ENCODE measurements around the gene ST6GALNAC6.

The ST6GALNAC6 gene

GRCh38 chr9:127904561-127905003 is 5.2 kb upstream of the ST6GALNAC6 start:
- Mint-ChIP-seq H3K27me3 (no peaks in the 10 kb centered on the region), H3K4me3 (peak overlapping the region; percentile 92), H3K36me3 (peaks cover 29% of the 10 kb centered on the region), H3K9me3 (no peaks in the 10 kb centered on the region), H3K4me1 (peaks cover 56% of the 10 kb centered on the region), H3K27ac (peak overlapping the region; percentile 99)
- peak; percentile 47 for DNase-seq
- CTCF ChIA-PET, result interaction anchor here (0.7 to 4.3 kb wide), 2 partner anchors 13 to 16 kb away, joined by 4 to 21 read pairs; no protein-coding TSS in a partner anchor

GRCh38 chr9:127903557-127904475 is 4.4 kb upstream of the ST6GALNAC6 start:
- H3K27me3 Mint-ChIP-seq, result no peaks in the 10 kb centered on the region
- H3K27ac Mint-ChIP-seq, result peak overlapping the region; percentile 99
- peaks cover 56% of the 10 kb centered on the region for H3K4me1 Mint-ChIP-seq
- peaks cover 29% of the 10 kb centered on the region for H3K36me3 Mint-ChIP-seq
- H3K9me3 Mint-ChIP-seq, result no peaks in the 10 kb centered on the region
- DNase-seq, result peak; percentile 90
- CTCF ChIA-PET, result interaction anchor here (0.7 to 4.3 kb wide), 4 partner anchors 12 to 119 kb away, joined by 3 to 21 read pairs (median 4); no protein-coding TSS in a partner anchor
- H3K4me3 Mint-ChIP-seq, result peak overlapping the region; percentile 92

GRCh38 chr9:127898433-127899127 is 823 bp downstream of the ST6GALNAC6 start:
- CTCF ChIA-PET, result interaction anchor here (1.2 kb wide), 2 partner anchors 9 to 11 kb away, joined by 4 to 5 read pairs; no protein-coding TSS in a partner anchor
- Mint-ChIP-seq H3K4me3 (peak overlapping the region; percentile 81), H3K27ac (peak overlapping the region; percentile 54), H3K36me3 (peaks cover 55% of the 10 kb centered on the region), H3K4me1 (peaks cover 38% of the 10 kb centered on the region), H3K9me3 (peaks cover 12% of the 10 kb centered on the region), H3K27me3 (no peaks in the 10 kb centered on the region)
- peak; percentile 36 for DNase-seq

- DNase-seq, result peak; percentile 40
- Mint-ChIP-seq H3K9me3 (peaks cover 21% of the 10 kb centered on the region), H3K4me3 (peak overlapping the region; percentile 28), H3K27me3 (no peaks in the 10 kb centered on the region), H3K27ac (no peak overlapping the region), H3K36me3 (peaks cover 66% of the 10 kb centered on the region), H3K4me1 (peaks cover 42% of the 10 kb centered on the region)
- CTCF ChIA-PET, result no interaction called here
Observed at GRCh38 chr9:127897193-127897692, 2.2 kb downstream of the ST6GALNAC6 start.

- H3K36me3 Mint-ChIP-seq, result peaks cover 67% of the 10 kb centered on the region
- CTCF ChIA-PET, result no interaction called here
- no peaks in the 10 kb centered on the region for H3K27me3 Mint-ChIP-seq
- no peak for DNase-seq
- H3K27ac Mint-ChIP-seq, result no peak overlapping the region
- no peak overlapping the region for H3K4me3 Mint-ChIP-seq
- peaks cover 36% of the 10 kb centered on the region for H3K4me1 Mint-ChIP-seq
- H3K9me3 Mint-ChIP-seq, result peaks cover 21% of the 10 kb centered on the region
Observed at GRCh38 chr9:127896395-127897192, 2.8 kb downstream of the ST6GALNAC6 start.

GRCh38 chr9:127895811-127896210 is 3.6 kb downstream of the ST6GALNAC6 start:
- CTCF ChIA-PET, result interaction anchor here (1.4 kb wide), 1 partner anchor 14 kb away, joined by 6 read pairs; no protein-coding TSS in a partner anchor
- Mint-ChIP-seq H3K9me3 (peaks cover 21% of the 10 kb centered on the region), H3K36me3 (peaks cover 69% of the 10 kb centered on the region), H3K27ac (no peak overlapping the region), H3K4me1 (peaks cover 33% of the 10 kb centered on the region), H3K4me3 (no peak overlapping the region), H3K27me3 (no peaks in the 10 kb centered on the region)
- no peak for DNase-seq

GRCh38 chr9:127893392-127893791 is 6.0 kb downstream of the ST6GALNAC6 start:
- H3K4me3 Mint-ChIP-seq, result no peak overlapping the region
- no peaks in the 10 kb centered on the region for H3K27me3 Mint-ChIP-seq
- DNase-seq, result no peak
- peaks cover 73% of the 10 kb centered on the region for H3K36me3 Mint-ChIP-seq
- CTCF ChIA-PET, result no interaction called here
- peaks cover 21% of the 10 kb centered on the region for H3K9me3 Mint-ChIP-seq
- peaks cover 24% of the 10 kb centered on the region for H3K4me1 Mint-ChIP-seq
- H3K27ac Mint-ChIP-seq, result no peak overlapping the region

- H3K27ac Mint-ChIP-seq, result no peak overlapping the region
- no peak overlapping the region for H3K4me3 Mint-ChIP-seq
- H3K4me1 Mint-ChIP-seq, result peaks cover 21% of the 10 kb centered on the region
Observed at GRCh38 chr9:127892831-127893230, 6.6 kb downstream of the ST6GALNAC6 start.

GRCh38 chr9:127890053-127890452 is 9.3 kb downstream of the ST6GALNAC6 start:
- Mint-ChIP-seq H3K4me3 (no peak overlapping the region), H3K9me3 (peaks cover 19% of the 10 kb centered on the region), H3K27me3 (no peaks in the 10 kb centered on the region), H3K36me3 (peaks cover 67% of the 10 kb centered on the region), H3K4me1 (peaks cover 17% of the 10 kb centered on the region), H3K27ac (no peak overlapping the region)
- CTCF ChIA-PET, result interaction anchor here (1.3 to 1.7 kb wide), 3 partner anchors 9 to 31 kb away, joined by 5 to 7 read pairs (median 5); no protein-coding TSS in a partner anchor
- DNase-seq, result no peak

More at GRCh38 chr9:127892831-127893230, 6.6 kb downstream of the ST6GALNAC6 start:
- CTCF ChIA-PET, result no interaction called here
- H3K27me3 Mint-ChIP-seq, result no peaks in the 10 kb centered on the region
- H3K9me3 Mint-ChIP-seq, result peaks cover 21% of the 10 kb centered on the region
- peaks cover 72% of the 10 kb centered on the region for H3K36me3 Mint-ChIP-seq
- no peak for DNase-seq

- Mint-ChIP-seq H3K36me3 (peaks cover 56% of the 10 kb centered on the region), H3K27me3 (no peaks in the 10 kb centered on the region), H3K4me1 (peaks cover 15% of the 10 kb centered on the region), H3K27ac (no peak overlapping the region), H3K9me3 (peaks cover 3% of the 10 kb centered on the region), H3K4me3 (no peak overlapping the region)
- no peak for DNase-seq
- CTCF ChIA-PET, result interaction anchor here (0.9 to 1.6 kb wide), 4 partner anchors 18 to 82 kb away, joined by 3 to 7 read pairs (median 4); no protein-coding TSS in a partner anchor
Observed at GRCh38 chr9:127887792-127888191, 11.6 kb downstream of the ST6GALNAC6 start.

- H3K4me3 Mint-ChIP-seq, result no peak overlapping the region
- CTCF ChIA-PET, result interaction anchor here (1.6 kb wide), 1 partner anchor 35 kb away, joined by 7 read pairs; no protein-coding TSS in a partner anchor
- no peaks in the 10 kb centered on the region for H3K27me3 Mint-ChIP-seq
- DNase-seq, result no peak
- peaks cover 13% of the 10 kb centered on the region for H3K4me1 Mint-ChIP-seq
- H3K27ac Mint-ChIP-seq, result no peak overlapping the region
- H3K36me3 Mint-ChIP-seq, result peaks cover 47% of the 10 kb centered on the region
- no peaks in the 10 kb centered on the region for H3K9me3 Mint-ChIP-seq
Observed at GRCh38 chr9:127886401-127886972, 12.9 kb downstream of the ST6GALNAC6 start.

- peaks cover 12% of the 10 kb centered on the region for H3K4me1 Mint-ChIP-seq
- no peaks in the 10 kb centered on the region for H3K27me3 Mint-ChIP-seq
- no peak for DNase-seq
- no peak overlapping the region for H3K4me3 Mint-ChIP-seq
- H3K9me3 Mint-ChIP-seq, result no peaks in the 10 kb centered on the region
- peaks cover 41% of the 10 kb centered on the region for H3K36me3 Mint-ChIP-seq
- CTCF ChIA-PET, result interaction anchor here (1.1 kb wide), 1 partner anchor 16 kb away, joined by 4 read pairs; no protein-coding TSS in a partner anchor
- no peak overlapping the region for H3K27ac Mint-ChIP-seq
Observed at GRCh38 chr9:127885508-127886281, 13.7 kb downstream of the ST6GALNAC6 start.

All from activated naive CD4-positive, alpha-beta T cell treated with anti-CD3 and anti-CD28 coated beads, Interleukin-2, amount 10 ng/mL, durations not matched to agents 7 days and 5 days (primary cell).